Ishikawa (cell line): ENCODE results near the gene NLN.
A peak's percentile ranks its signal among the peaks of the same experiment; 100 is the strongest.

ENCODE experiments used
- CEBPB ChIP-seq: IDR thresholded peaks from 2 replicates; pipeline ENCODE4 v1.6.1; 2012
- CREB1 ChIP-seq: IDR thresholded peaks from 2 replicates; pipeline ENCODE4 v1.6.1; 2012; ENCODE audit warnings: low read depth
- EGR1 ChIP-seq: IDR thresholded peaks from 2 replicates; pipeline ENCODE4 v1.6.1; 2012
- EP300 ChIP-seq: IDR thresholded peaks from 2 replicates; pipeline ENCODE4 v1.6.1; 2012; ENCODE audit warnings: borderline replicate concordance
- FOXM1 ChIP-seq: IDR thresholded peaks from 2 replicates; pipeline ENCODE4 v1.6.1; 2012; ENCODE audit warnings: low read depth, borderline replicate concordance
- NFIC ChIP-seq: IDR thresholded peaks from 2 replicates; pipeline ENCODE4 v1.6.1; 2012
- RAD21 ChIP-seq: IDR thresholded peaks from 2 replicates; pipeline ENCODE4 v1.6.1; 2012; ENCODE audit warnings: low read depth
- REST ChIP-seq: IDR thresholded peaks from 2 replicates; pipeline ENCODE4 v1.6.1; 2012; ENCODE audit warnings: low read depth, mild to moderate bottlenecking
- TAF1 ChIP-seq: IDR thresholded peaks from 2 replicates; pipeline ENCODE4 v1.6.1; 2012; ENCODE audit warnings: low read depth, mild to moderate bottlenecking
- TCF12 ChIP-seq: IDR thresholded peaks from 2 replicates; pipeline ENCODE4 v1.6.1; 2012; ENCODE audit warnings: low read depth
- TEAD4 ChIP-seq: IDR thresholded peaks from 2 replicates; pipeline ENCODE4 v1.6.1; 2012
- USF1 ChIP-seq: IDR thresholded peaks from 2 replicates; pipeline ENCODE4 v1.6.1; 2012
- YY1 ChIP-seq: IDR thresholded peaks from 2 replicates; pipeline ENCODE4 v1.6.1; 2012; ENCODE audit warnings: low read depth
- ZBTB7A ChIP-seq: IDR thresholded peaks from 2 replicates; pipeline ENCODE4 v1.6.1; 2012; ENCODE audit warnings: low read depth
- TF ChIP-seq, protein P1 (sequence below): IDR thresholded peaks from 2 replicates; pipeline ENCODE4 v1.6.1; 2012

NLN gene

GRCh38 chr5:65803699-65804391, 81.8 kb downstream of the NLN start:
- TF ChIP-seq ZBTB7A (no peak), EP300 (no peak), CREB1 (no peak), EGR1 (no peak), YY1 (no peak)

DNA sequence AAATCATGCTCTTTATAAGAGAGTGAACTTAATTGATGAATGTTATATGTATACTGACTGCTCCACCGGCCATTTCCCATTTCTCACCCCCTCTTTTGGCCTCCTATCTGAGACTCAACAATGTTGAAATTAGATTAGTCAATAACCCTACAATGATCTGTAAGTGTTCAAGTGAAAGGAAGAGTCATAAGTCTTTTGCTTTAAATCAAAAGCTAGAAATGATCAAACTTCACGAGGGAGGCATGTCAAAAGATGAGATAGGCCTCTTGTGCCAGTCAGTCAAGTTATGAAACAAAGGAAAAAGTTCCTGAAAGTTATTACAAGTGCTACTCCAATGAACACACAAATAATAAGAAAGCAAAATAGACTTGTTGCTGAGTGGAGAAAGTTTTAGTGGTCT, 83.1 kb downstream of the NLN start:
- TF ChIP-seq RAD21, result no peak
- no peak for TF ChIP-seq FOXM1
- no peak for TF ChIP-seq TCF12
- no peak for TF ChIP-seq NFIC
- no peak for TF ChIP-seq USF1
- TF ChIP-seq YY1, result no peak

DNA sequence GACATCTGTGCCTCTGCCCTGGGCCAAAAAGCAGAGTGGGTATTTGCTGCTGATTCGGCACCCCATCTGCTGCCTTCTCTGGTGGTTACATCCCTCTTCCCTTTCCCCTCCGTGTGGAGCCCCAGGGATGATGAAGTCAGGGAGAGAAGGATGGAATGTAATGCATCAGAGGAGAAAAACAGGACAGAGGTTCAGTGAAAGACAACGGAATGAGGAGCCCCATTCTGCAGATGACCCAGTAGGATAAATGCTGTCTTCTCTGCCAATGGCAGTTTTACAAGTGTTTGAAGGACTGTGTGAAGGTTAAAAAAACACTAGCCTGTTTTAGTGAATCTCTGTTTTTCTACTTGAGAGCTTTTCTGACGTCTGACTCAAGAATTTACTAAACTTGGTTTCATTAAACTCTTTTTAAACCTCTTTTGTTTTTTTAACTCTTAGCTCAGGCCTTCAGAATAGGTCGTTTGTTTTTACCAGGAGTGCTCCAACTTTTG, 86.3 kb downstream of the NLN start:
- no peak for TF ChIP-seq TAF1
- TF ChIP-seq CREB1, result no peak
- TF ChIP-seq EGR1, result no peak
- no peak for TF ChIP-seq TEAD4
- TF ChIP-seq FOXM1, result no peak
- no peak for TF ChIP-seq EP300
- TF ChIP-seq, protein P1, sequence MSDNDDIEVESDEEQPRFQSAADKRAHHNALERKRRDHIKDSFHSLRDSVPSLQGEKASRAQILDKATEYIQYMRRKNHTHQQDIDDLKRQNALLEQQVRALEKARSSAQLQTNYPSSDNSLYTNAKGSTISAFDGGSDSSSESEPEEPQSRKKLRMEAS, result no peak
- TF ChIP-seq TCF12, result no peak
- no peak for TF ChIP-seq RAD21
- no peak for TF ChIP-seq YY1
- TF ChIP-seq ZBTB7A, result no peak
- no peak for TF ChIP-seq CEBPB
- TF ChIP-seq REST, result no peak

- no peak for TF ChIP-seq CREB1
- TF ChIP-seq USF1, result no peak
- TF ChIP-seq EGR1, result no peak
Observed at GRCh38 chr5:65808818-65809217, 86.8 kb downstream of the NLN start.

DNA sequence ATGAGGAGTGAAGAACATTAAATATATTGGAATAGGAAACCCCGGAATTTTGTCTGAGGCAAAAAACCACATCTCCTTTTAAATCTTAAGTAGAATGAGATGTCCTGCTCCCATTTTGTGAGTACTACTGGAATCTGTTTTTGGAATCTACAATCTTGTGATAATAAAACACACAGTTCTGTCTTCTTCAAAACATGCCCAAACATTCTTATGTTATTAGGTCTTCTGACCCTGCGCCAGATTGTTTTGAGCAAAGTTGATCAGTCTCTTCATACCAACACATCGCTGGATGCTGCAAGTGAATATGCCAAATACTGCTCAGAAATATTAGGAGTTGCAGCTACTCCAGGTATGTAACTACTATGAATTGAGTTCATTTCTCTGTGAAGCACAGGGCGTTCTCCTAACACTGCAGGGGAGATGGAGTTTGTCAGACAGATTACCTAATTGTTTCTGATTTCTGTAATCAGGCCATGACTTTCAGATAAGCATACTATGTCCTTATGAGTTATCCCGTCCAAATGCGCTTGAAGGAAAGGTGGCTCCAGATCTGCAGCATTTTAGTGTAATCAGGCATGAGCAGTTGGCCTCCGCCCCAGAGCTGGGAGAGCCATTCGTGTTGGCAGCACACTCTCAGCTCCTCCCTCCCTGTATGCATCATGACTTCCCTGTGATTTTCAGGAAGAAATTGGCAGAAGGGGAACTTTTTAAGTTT, 88.0 kb downstream of the NLN start:
- peak; percentile 24; the same call in 1 of the 2 replicates for TF ChIP-seq YY1
- no peak for TF ChIP-seq EGR1
- no peak for TF ChIP-seq REST
- peak; percentile 37; the same call in 1 of the 2 replicates for TF ChIP-seq NFIC
- no peak for TF ChIP-seq RAD21
- TF ChIP-seq TEAD4, result no peak

DNA sequence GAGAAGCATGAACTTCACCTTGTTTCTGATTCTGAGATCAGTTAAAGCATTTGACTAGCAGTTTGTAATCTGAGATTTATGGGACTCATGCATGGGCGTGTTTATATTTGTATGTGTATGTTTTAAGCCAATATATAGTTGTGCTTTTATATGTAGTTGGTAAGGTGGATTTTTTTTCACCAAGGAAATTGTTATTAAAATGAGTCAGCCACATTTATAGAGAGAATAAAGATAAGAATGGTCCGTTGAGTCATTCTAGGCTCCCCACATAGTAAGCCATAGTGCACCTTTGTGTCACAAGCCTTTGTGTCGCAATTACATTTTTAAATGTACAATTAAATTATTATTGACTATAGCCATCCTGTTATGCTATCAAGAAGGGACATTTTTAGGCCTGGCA, 89.0 kb downstream of the NLN start:
- TF ChIP-seq EP300, result no peak
- TF ChIP-seq EGR1, result no peak
- TF ChIP-seq TCF12, result no peak
- TF ChIP-seq ZBTB7A, result no peak
- TF ChIP-seq, protein P1, result no peak
- no peak for TF ChIP-seq RAD21
- no peak for TF ChIP-seq YY1
- no peak for TF ChIP-seq TEAD4
- TF ChIP-seq NFIC, result no peak
- no peak for TF ChIP-seq CREB1
- TF ChIP-seq REST, result no peak
- no peak for TF ChIP-seq USF1
- TF ChIP-seq FOXM1, result no peak
- no peak for TF ChIP-seq TAF1
- TF ChIP-seq CEBPB, result no peak
